Activated CD4-positive, alpha-beta T cell treated with anti-CD3 and anti-CD28 coated beads, Interleukin-2, amount 50 U/mL, for 1 hour (primary cell): ENCODE results near the gene AURKAIP1.
"Not testable (repeated sequence)": the region's sequence is repeated elsewhere in the genome, so short reads cannot be mapped to it uniquely, and the experiment has no call there.

Source experiments
- DNase-seq: peaks from one replicate; pipeline ENCODE4 v3.0.0-alpha.2; 2020

AURKAIP1 gene

GRCh38 chr1:1385339-1385738, 10.3 kb upstream of the AURKAIP1 start:
- not testable (repeated sequence) for DNase-seq

DNA sequence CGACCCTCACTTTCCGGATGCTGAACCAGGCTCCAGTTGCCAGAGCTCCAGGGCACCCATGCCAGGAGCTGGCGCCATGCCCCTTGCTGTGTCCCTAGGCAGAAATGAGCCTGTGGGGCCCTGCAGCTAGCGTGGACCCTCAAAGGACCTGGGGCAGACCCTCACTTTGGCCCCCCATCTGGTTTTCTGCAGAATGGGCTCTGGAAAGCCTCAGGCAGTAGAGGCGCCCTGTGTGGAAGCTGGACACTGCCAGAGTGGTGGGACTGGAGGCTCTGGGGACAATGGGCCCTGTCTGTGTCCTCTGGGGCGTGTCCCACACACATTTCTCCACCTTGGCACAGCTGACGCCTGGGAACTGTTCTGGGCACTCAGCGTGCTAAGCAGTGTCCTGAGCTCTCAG, 6.3 kb upstream of the AURKAIP1 start:
- no peak for DNase-seq

DNA sequence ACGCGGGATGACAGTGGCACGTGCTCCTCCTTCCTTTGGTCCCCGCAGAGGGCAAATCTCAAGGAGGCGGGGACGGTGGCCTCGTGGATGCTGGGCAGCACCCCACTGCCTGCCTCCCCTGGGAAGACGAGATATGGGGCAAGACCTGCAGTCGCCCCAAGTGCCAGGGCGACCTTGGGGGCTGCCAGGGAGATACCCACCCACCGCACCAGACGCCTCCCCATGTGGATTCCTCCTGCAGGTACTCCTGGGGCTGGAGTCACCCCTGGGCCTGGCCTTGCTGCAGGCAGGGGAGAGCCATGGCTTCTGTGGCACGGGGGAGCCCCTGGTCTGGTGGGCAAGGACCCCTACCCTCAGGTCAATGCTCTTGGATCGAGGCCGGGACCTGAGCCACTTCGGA, 5.9 kb upstream of the AURKAIP1 start:
- no peak for DNase-seq

DNA sequence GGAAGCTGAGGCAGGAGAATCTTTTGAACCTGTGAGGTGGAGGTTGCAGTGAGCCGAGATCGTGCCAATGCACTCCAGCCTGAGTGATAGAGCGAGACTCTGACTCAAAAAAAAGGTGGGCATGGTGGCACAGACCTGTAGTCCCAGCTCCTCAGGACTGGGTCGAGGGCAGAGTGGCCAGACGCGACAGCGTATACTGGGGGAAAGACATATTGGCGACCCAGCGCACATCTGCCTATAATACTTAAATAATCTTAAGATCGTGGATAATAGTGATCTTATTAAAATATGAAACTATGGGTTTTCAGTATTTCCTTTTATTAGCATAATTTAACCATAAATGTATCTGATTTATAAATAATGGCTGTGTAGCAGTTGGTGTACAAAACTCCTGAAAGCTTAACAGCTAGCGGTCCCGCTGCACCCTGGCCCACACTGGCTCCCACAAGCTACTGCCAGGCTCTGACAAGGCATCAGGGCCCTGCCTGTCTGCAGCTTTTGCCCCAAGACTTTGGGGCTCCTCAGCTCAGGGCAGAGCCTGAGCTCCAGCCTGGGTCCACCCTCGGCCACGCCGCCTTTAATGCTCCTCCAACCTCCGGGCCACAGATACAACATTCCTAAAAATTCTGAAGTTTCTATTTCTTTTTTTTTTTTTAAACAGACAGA, 2.7 kb upstream of the AURKAIP1 start:
- DNase-seq = no peak

DNA sequence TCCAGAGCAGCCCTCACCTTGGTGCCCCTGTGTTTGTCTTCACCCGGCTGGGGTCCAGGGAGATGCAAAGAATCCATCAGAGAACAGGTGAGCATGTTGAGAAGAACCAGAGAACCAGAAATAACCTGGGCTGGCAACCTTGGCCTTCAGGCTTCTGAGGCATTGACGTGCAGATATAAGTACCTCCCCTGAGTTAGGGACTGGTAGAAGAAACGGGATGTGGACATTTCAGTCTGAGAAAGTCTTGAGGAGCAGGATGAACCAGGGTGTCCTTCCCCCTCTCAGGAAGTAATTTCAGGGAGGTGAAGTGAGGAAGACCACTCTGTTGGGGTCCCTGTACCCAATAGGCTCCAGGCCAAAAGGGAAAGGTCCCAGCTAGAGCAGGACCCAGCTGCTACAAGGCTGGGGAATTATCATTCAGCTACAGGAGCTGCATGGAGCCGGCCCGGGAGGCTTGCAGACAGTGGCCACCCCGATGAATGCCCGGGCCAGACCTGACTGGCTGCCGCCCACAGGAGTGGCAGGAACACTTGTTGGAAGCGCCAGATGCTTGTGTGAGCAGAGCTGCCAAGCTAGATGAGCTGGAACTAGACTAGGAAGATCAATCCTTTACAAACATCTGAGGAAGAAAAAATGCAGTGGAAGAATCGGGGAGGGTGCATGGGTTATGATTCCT, 1.7 kb upstream of the AURKAIP1 start:
- DNase-seq = no peak

- DNase-seq = no peak
Observed at GRCh38 chr1:1374589-1374928, 448 bp downstream of the AURKAIP1 start.

DNA sequence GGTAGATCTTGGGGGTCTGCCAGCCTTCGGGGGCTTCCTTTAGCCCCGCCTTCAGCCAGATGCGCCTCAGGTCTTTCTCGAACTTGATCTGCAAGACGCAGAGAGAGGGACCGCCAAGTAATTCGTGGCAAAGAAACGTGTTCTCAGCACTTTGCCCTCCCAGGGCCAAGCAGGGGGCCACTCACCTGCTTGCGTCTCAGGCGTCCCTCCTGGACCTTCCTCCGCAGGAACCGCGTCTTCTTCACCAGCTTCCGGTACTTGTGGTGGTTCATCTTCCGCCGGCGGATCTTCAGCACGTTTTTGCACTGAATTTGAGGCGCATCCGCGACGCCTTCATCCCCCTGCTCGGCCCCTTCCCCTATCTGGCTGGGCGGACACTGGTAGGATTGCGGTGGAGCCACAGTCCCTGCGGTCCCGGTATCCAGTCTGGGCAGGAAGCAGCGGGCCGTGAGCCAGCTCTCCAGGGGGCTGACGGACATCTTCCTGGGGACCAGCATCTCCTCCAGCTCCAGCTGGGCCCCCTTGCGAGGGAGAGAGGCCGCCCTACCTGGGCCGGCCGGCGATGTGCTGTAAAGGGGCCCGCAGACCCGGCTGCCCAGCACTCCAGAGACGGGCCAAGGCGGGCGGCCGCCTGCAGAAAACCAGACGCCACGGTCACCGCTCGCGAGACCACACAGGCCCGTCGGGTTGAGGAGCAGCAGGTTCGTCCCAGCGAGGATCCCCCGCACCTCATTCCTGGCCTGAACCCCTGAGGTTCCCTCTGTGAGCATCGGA, 1.0 kb downstream of the AURKAIP1 start:
- DNase-seq = no peak

- DNase-seq = no peak
Observed at GRCh38 chr1:1373051-1373814, 1.8 kb downstream of the AURKAIP1 start.

GRCh38 chr1:1371746-1372711, 3.0 kb downstream of the AURKAIP1 start:
- DNase-seq = peak; percentile 77

DNA sequence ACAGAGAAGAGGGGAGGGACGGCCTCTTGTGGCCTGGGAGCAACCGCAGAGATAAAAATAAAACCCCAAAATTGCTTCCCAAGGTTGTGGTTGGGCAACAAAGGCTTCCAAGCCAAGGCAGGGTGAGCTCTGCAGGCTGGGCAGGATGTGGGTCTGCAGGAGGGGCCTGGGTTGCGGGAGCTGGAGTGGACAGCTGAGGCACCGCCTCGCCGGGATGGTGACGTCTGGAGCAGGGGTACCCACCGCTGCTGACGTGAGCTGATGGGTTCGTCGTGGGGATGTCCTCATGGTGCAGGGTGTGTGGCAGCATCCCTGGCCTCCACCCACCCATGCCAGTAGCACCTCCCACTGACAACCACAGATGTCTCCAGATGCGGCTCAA, 3.7 kb downstream of the AURKAIP1 start:
- peak; percentile 72 for DNase-seq

GRCh38 chr1:1370771-1371300, 4.2 kb downstream of the AURKAIP1 start:
- DNase-seq = no peak

DNA sequence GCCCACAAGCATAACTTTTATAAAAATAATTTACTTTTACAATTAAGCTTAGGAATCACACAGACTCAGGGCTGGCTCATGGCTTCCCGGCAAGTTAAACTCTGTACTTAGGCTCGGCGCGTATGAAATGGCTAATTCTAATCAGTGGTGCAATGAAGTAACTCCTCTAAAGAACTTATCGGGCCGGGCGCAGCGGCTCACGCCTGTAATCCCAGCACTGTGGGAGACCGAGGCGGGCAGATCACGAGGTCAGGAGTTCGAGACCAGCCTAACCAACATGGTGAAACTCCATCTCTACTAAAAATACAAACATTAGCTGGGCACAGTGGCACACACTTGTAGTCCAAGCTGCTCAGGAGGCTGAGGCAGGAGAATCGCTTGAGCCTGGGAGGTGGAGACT, 4.9 kb downstream of the AURKAIP1 start:
- not testable (repeated sequence) for DNase-seq

GRCh38 chr1:1367315-1367714, 7.7 kb downstream of the AURKAIP1 start:
- no peak for DNase-seq

GRCh38 chr1:1366699-1367066, 8.3 kb downstream of the AURKAIP1 start:
- DNase-seq = no peak

DNA sequence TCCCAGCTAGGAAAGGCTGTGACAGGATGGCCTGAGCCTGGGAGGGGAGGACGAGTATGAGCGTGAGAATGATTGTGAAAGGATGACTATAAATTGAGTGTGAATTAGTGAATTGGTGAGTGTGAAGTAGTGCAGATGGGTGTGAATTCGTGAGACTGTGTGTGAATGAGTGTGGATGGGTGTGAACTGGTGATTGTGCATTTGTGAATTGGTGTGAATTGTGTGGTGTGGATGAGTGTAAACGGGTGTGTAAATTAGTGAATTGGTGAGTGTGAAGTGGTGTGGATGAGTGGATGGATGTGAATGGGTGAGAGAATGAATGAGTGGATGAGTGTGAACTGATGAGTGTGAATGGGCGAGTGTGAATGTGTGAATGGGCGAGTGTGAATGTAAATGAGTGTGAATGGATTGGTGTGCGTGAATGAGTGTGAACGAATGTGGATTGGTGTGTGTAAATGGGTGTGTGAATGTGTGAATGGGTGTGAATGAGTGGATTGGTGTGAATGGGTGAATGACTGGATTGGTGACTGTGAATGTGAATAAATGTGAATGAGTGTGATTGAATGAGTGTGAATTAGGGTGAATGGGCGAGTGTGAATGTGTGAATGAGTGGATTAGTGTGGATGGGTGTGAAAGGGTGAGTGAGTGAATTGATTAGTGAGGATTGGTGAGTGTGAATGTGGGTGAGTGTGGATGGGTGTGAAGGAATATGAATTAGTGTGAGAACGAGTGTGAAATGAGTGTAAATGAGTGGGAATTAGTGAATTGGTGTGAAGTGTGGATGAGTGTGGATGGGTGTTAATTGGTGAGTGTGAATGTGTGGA, 8.9 kb downstream of the AURKAIP1 start:
- no peak for DNase-seq

GRCh38 chr1:1364266-1364665, 10.7 kb downstream of the AURKAIP1 start:
- no peak for DNase-seq

- no peak for DNase-seq
Observed at GRCh38 chr1:1361982-1362423, 13.0 kb downstream of the AURKAIP1 start.

DNA sequence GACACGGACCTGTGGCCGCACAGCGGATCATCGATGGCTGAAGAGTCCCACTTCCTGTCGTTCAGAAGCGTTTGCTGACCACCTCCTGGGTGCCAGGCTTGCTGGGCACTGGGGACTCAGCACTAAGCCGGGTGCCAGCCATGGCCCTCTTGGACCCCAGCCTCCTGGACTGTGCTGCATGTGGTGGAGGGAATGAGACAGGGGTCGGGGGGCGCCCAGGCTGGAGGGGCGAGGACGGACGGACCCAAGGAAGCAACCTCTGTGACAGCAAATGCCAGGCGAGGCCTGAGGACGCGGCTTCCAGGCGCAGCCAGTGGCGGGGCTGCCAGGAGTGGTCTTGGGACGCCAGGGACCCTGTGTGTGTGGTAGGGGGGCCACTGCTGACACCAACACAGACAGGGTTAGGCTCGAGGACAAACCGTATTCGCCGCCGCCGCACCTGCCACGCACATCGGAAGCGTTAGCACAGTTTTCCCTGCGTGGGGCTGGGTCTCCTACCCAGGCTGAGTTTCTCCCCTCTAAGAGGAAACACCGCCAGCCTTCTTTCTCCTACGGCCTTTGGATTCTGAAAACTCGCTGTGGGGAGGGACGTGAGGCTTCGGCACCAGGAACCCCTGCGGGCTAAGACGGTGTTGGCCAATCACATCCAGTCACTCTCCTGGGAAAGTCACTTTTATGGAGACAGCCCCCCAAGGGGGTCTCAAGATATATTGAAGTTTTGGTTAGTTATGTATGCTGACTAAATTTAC, 13.6 kb downstream of the AURKAIP1 start:
- no peak for DNase-seq

DNA sequence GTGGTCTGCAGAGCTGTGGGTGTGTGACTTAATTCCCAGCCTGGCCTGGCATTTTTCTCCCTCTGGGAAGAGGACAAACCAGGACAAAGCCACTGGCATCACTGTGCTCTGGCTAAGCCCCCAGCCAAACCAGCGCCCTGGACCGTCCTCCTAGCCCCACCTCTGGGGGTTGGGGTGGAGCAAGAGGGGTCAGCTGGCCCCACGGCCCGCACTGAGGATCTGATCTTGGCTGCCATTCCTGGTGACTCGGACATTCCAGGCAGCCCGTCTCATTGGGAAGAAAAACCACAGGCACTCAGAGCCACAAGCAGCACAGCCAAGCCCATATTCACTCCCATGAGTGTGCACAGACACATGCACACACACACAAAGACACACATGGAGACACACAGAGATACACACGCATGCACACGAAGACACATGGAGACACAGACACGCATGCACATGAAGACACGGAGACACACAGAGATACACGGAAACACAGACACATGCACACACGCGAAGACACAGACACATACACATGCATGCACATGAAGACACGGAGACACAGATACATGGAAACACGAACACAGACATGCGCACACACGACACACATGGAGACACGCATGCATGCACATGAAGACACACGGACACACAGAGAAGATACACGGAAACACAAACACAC, 14.4 kb downstream of the AURKAIP1 start:
- no peak for DNase-seq
